Common myeloid progenitor, CD34-positive (primary cell): ENCODE data around the gene SP100.

Experiments used
- CTCF ChIA-PET: fragments of 350-600 bp; sonication (Branson Sonifier 250); formaldehyde crosslinking; loops from one replicate; lab custom pipeline; 2021; ENCODE audit warnings: antibody characterized with exemption; lab: Charles Lee
- POLR2A ChIA-PET: fragments of 350-600 bp; sonication (Branson Sonifier 250); formaldehyde crosslinking; loops from one replicate; lab custom pipeline; 2021; ENCODE audit warnings: antibody characterized with exemption; lab: Charles Lee
- DNase-seq, 3 donors: peaks; one replicate each; pipeline versions ENCODE4 v3.0.0 to v3.0.0-alpha.2; 2013
- H3K27ac ChIP-seq, 2 experiments: 1 replicate in 1 of 2; 2 replicates in 1 of 2; pipeline ENCODE4 v1.7.0; 2013; ENCODE audit warnings: inconsistent platforms in 2 of 2, low read length in 2 of 2, mild to moderate bottlenecking in 2 of 2, low read depth in 1 of 2, moderate library complexity in 1 of 2; ENCODE audit not compliant: severe bottlenecking in 2 of 2, insufficient read depth in 1 of 2, poor library complexity in 1 of 2
- H3K27me3 ChIP-seq, 5 experiments: replicated peaks in 2 of 5; 1 replicate in 3 of 5; 2 replicates in 2 of 5; pipeline versions ENCODE4 v1.6.1 to v1.7.0; 2013; ENCODE audit warnings: low read length in 4 of 5, mild to moderate bottlenecking in 2 of 5, moderate library complexity in 2 of 5, inconsistent platforms in 1 of 5; ENCODE audit not compliant: insufficient read depth in 5 of 5, control insufficient read depth in 4 of 5
- H3K36me3 ChIP-seq, 4 experiments: 1 replicate in 2 of 4; 2 replicates in 2 of 4; pipeline versions ENCODE4 v1.6.1 to v1.7.0; 2013; ENCODE audit warnings: low read length in 3 of 4, control low read depth in 1 of 4, mild to moderate bottlenecking in 1 of 4; ENCODE audit not compliant: control insufficient read depth in 4 of 4, insufficient read depth in 4 of 4
- H3K4me1 ChIP-seq, 4 experiments: 1 replicate in 3 of 4; 2 replicates in 1 of 4; pipeline versions ENCODE4 v1.6.1 to v1.7.1; 2013; ENCODE audit warnings: low read length in 3 of 4, mild to moderate bottlenecking in 3 of 4, control low read depth in 1 of 4, inconsistent platforms in 1 of 4, moderate library complexity in 1 of 4; ENCODE audit not compliant: control insufficient read depth in 4 of 4, insufficient read depth in 4 of 4; ENCODE audit errors: control extremely low read depth in 1 of 4
- H3K4me3 ChIP-seq, 7 experiments: 1 replicate in 4 of 7; 2 replicates in 3 of 7; pipeline versions ENCODE4 v1.5.1 to v1.7.0; 2013; ENCODE audit warnings: mild to moderate bottlenecking in 7 of 7, low read length in 6 of 7, moderate library complexity in 6 of 7, inconsistent platforms in 2 of 7, low read depth in 2 of 7, control low read depth in 1 of 7; ENCODE audit not compliant: insufficient read depth in 4 of 7, control insufficient read depth in 1 of 7; ENCODE audit errors: extremely low read depth in 1 of 7
- H3K9me3 ChIP-seq, 5 experiments: 1 replicate in 4 of 5; 2 replicates in 1 of 5; pipeline versions ENCODE4 v1.6.1 to v1.7.1; 2013; ENCODE audit warnings: low read length in 4 of 5, mild to moderate bottlenecking in 2 of 5, inconsistent platforms in 1 of 5, low read depth in 1 of 5, moderate library complexity in 1 of 5; ENCODE audit not compliant: control insufficient read depth in 4 of 5, insufficient read depth in 2 of 5; ENCODE audit errors: control extremely low read depth in 1 of 5
- WGBS: methylation state at CpG from one replicate; pipeline ENCODE4 v1.1.5; 2013; ENCODE audit not compliant: insufficient coverage; 5-methylcytosine and 5-hydroxymethylcytosine counted together

The SP100 gene

DNA sequence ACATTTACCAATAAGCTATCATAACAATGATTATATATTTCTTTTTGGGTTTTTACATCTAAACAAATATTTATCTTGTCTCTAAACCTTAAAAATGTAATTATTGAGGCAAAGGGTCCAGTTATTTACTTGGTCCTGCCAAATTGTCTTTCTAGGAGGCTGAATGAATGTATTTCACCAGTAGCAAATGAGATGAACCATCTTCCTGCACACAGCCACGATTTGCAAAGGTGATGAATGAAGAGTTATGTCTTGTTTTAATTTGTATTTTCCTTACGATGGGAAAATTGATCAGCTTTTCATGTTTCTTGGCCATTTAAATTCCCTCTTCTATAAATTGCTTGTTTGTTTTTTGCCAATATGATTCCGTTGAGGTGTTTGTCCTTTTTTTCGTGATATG is 1.4 kb downstream of the SP100 start:
- peaks cover 20 to 43% (median 29%) of the 10 kb centered on the region in 4 experiments for H3K4me1 ChIP-seq
- no peaks in the 10 kb centered on the region for H3K9me3 ChIP-seq
- peaks cover 4 to 17% (median 6%) of the 10 kb centered on the region in 4 experiments for H3K36me3 ChIP-seq
- CTCF ChIA-PET = interaction anchor here (2.4 kb wide), 1 partner anchor 13 kb away, joined by 7 read pairs; no protein-coding TSS in a partner anchor
- H3K27ac ChIP-seq = peak overlapping the region in 1 of 2 experiments; percentile 97
- no CpG with 5 or more reads among the region's 4 CpGs for WGBS
- no peak for DNase-seq
- no peaks in the 10 kb centered on the region for H3K27me3 ChIP-seq
- H3K4me3 ChIP-seq = peak overlapping the region in 6 of 7 experiments; percentile 41 to 95 (median 84)
- POLR2A ChIA-PET = no interaction called here

DNA sequence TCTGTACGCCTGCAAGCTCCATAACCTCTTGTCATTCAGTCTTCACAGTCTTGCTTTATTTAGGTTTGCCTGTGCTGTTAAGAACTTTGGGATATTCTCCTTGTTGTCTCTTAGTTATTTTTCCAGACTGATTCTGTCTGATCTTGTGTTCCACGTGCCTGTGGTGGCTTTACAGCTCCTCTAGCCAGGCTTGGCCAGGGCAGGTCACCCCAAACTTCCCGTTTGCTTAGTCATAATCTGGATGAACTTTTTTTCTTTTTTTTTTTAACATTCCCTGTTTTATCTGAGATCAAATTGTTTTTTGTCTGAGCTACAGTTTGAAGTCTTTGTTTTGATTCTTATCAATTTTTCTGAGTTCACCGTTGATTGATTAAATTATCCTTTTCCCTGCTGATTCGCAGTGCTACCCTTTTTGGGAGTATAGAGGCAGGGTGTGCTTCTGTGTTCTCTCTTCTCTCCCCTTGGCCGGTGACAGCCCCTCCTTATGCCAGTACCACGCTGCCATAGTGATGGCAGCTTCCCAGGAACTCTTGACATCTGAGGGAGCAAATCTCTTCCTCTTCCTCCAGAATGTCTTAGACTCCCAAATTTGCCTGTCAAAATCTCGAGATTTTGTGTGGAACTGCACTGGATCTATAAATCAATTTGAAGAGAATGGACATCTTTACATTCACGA is 2.5 kb downstream of the SP100 start:
- DNase-seq = no peak
- Histone ChIP-seq H3K4me3 (peak overlapping the region in 6 of 7 experiments; percentile 53 to 95 (median 84)), H3K4me1 (peaks cover 20 to 40% (median 26%) of the 10 kb centered on the region in 4 experiments), H3K36me3 (peaks cover 4 to 20% (median 7%) of the 10 kb centered on the region in 4 experiments), H3K27me3 (no peaks in the 10 kb centered on the region), H3K27ac (peak overlapping the region; percentile 57 to 97), H3K9me3 (no peaks in the 10 kb centered on the region)
- ChIA-PET CTCF (interaction anchor here (0.5 to 2.4 kb wide), 2 partner anchors 12 to 619 kb away, joined by 4 to 7 read pairs; no protein-coding TSS in a partner anchor), POLR2A (no interaction called here)
- WGBS = 24% methylated on average over 6 of the region's 9 CpGs

DNA sequence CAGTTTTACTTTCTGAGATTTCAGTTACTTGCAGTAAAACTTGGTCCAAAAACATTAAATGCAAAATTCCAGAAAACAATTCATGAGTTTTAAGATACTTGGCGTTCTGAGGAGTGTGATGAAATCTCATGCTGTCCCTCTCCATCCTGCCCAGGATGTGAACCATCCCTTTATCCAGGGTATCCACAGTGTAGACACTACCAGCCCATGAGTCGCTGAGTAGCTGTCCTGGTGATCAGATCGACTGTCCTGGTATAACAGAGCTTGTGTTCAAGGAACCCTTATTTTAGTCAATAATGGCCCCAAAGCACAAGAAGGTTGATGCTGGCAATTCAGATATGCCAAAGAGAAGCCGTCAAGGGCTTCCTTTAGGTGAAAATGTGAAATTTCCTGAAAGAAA is 3.2 kb downstream of the SP100 start:
- 100% methylated on average over 3 of the region's 4 CpGs for WGBS
- no peaks in the 10 kb centered on the region for H3K9me3 ChIP-seq
- H3K4me1 ChIP-seq = peaks cover 20 to 46% (median 26%) of the 10 kb centered on the region in 4 experiments
- H3K27ac ChIP-seq = no peak overlapping the region
- CTCF ChIA-PET = no interaction called here
- no peak for DNase-seq
- peaks cover 4 to 27% (median 9%) of the 10 kb centered on the region in 4 experiments for H3K36me3 ChIP-seq
- H3K4me3 ChIP-seq = peak overlapping the region in 3 of 7 experiments; percentile 23 to 88 (median 48)
- no peaks in the 10 kb centered on the region for H3K27me3 ChIP-seq
- POLR2A ChIA-PET = no interaction called here

DNA sequence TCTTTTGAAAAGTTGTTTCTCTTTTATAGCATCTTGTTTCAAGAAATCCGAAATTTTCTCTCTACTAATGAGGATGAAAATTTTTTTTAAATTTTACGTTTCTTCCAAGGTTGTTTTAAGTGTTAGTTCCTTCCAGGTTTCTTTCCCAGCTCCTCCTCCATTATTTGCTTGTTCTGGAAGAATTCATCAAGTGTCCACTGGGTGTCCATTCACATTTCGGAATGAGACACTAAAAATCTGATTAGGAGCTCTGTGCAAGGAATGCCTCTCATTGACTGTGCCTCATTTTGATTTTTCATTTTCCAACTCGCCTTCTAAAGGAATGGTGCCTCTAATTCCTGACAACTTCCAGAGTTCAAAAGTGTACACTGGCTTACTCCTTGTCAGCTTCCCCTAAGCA is 6.1 kb downstream of the SP100 start:
- Histone ChIP-seq H3K27me3 (no peaks in the 10 kb centered on the region), H3K9me3 (no peaks in the 10 kb centered on the region), H3K4me3 (no peak overlapping the region), H3K4me1 (peaks cover 16 to 34% (median 17%) of the 10 kb centered on the region in 4 experiments), H3K36me3 (peaks cover 4 to 34% (median 10%) of the 10 kb centered on the region in 4 experiments), H3K27ac (no peak overlapping the region)
- DNase-seq = no peak
- POLR2A ChIA-PET = no interaction called here
- CTCF ChIA-PET = no interaction called here
- 92% methylated on average over 2 of the region's 4 CpGs for WGBS

DNA sequence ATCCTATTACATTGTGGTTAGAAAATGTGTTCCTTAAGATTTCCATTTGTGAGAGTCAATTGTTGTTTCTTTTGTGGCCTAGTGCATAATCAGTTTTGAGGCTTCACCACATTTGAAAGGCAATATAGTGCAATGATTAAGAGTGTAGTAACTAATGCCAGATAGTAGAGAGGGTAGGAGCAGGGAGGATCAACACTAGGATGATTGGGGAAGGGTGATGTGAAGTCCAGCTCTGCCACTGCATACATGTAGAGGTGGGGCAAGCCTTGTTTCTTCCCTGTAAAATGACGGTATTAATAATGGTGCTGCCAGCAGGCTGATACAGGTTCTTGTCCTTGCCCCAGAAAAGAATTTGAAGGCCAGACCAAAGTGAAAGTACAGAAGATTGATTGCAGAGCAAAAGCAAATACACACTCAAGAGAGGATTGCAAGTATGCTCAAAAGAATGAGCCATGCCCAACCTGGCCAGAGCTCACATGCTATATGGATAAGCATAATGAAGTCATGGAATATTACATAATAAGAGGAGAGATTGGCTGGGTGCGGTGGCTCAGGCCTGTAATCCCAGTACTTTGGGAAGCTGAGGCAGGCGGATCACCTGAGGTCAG is 8.0 kb downstream of the SP100 start:
- no peaks in the 10 kb centered on the region for H3K27me3 ChIP-seq
- POLR2A ChIA-PET = no interaction called here

DNA sequence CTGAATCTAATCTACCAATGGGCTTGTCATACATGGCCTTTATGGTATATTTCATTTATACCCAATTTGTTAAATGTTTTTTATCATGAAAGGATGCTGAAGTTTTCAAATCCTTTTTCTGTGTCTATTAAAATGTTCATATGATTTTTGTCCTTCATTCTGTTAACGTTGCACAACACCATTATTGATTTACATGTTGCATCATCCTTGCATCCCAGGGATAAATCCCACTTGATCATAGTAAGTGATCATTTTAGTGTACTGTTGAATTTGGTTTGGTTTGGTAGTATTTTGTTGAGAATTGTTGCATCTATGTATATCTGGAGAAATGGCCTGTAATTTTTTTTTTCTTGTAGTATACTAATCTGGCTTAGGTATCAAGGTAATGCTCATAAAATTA is 9.4 kb downstream of the SP100 start:
- Histone ChIP-seq H3K4me1 (peaks cover 0 to 8% (median 1%) of the 10 kb centered on the region in 4 experiments), H3K27ac (no peak overlapping the region), H3K4me3 (peak overlapping the region in 1 of 7 experiments; percentile 21), H3K36me3 (peaks cover 9 to 48% (median 30%) of the 10 kb centered on the region in 4 experiments), H3K27me3 (no peaks in the 10 kb centered on the region), H3K9me3 (peaks cover 3 to 20% (median 10%) of the 10 kb centered on the region in 5 experiments)
- no peak for DNase-seq
- WGBS = no CpG with 5 or more reads among the region's 1 CpG
- CTCF ChIA-PET = no interaction called here
- POLR2A ChIA-PET = no interaction called here

More for the DNA sequence above, 8.0 kb downstream of the SP100 start:
- H3K36me3 ChIP-seq = peaks cover 8 to 42% (median 19%) of the 10 kb centered on the region in 4 experiments
- peaks cover under 1 to 6% (median 3%) of the 10 kb centered on the region in 5 experiments for H3K9me3 ChIP-seq
- 75% methylated on average over 1 of the region's 3 CpGs for WGBS
- peaks cover 0 to 18% (median 3%) of the 10 kb centered on the region in 4 experiments for H3K4me1 ChIP-seq
- H3K27ac ChIP-seq = peak overlapping the region in 1 of 2 experiments; percentile 3
- peak in 1 of 3 donors; percentile 37 for DNase-seq
- peak overlapping the region in 1 of 7 experiments; percentile 7 for H3K4me3 ChIP-seq
- CTCF ChIA-PET = interaction anchor here (1.5 kb wide), 1 partner anchor 12 kb away, joined by 3 read pairs; no protein-coding TSS in a partner anchor
